Effector memory CD8-positive, alpha-beta T cell (primary cell): ENCODE data around the gene MEIKIN.
"Not testable (repeated sequence)": the region's sequence is repeated elsewhere in the genome, so short reads cannot be mapped to it uniquely, and the experiment has no call there.

Experiments used
- ATAC-seq: fragments of 150-1000 bp; cut with Tn5 transposase; replicated peaks from 2 replicates; pipeline ENCODE4 v1.10.0; 2021; ENCODE audit warnings: mild to moderate bottlenecking, moderate library complexity
- DNase-seq, 3 experiments: peaks; one replicate each; pipeline ENCODE4 v3.0.0; 2021
- H3K27ac Mint-ChIP-seq, 2 donors: one replicate each; pipeline ENCODE4 v1.8.0; 2022; ENCODE audit warnings: mild to moderate bottlenecking in 2 of 2, mixed read lengths in 2 of 2, moderate library complexity in 2 of 2
- H3K27me3 Mint-ChIP-seq, 2 donors: one replicate each; pipeline ENCODE4 v1.8.0; 2022; ENCODE audit warnings: mixed read lengths in 2 of 2
- H3K36me3 Mint-ChIP-seq: one replicate; pipeline ENCODE4 v1.8.0; 2022; ENCODE audit warnings: mild to moderate bottlenecking, moderate library complexity, mixed read lengths; ENCODE audit not compliant: insufficient read depth
- H3K4me1 Mint-ChIP-seq, 2 donors: one replicate each; pipeline ENCODE4 v1.8.0; 2022; ENCODE audit warnings: low read depth in 2 of 2, mixed read lengths in 2 of 2
- H3K4me3 Mint-ChIP-seq, 2 donors: one replicate each; pipeline ENCODE4 v1.8.0; 2022; ENCODE audit warnings: mild to moderate bottlenecking in 2 of 2, mixed read lengths in 2 of 2, moderate library complexity in 2 of 2
- H3K9me3 Mint-ChIP-seq, 2 donors: one replicate each; pipeline ENCODE4 v1.8.0; 2022; ENCODE audit warnings: mixed read lengths in 2 of 2

Gene MEIKIN

DNA sequence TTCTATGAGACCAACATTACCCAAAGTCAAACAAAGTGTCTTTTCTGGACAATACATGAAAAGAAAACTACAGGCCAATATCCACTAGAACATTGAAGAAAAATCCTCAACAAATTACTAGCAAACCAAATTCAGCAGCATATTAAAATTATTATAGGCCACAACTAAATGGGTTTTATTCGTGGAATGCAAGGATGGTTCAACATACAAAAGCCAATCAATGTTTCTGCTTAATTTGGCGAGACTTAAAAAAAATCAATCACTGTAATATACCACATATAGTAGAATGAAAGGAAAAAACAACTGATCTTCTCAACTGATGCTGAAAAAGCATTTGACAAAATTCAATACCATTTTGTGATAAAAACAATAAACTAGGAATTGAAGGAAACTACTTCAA lies 96.8 kb downstream of the MEIKIN start:
- Mint-ChIP-seq H3K4me1 (peaks cover 0 to 5% of the 10 kb centered on the region in 2 donors), H3K9me3 (peaks cover 7 to 26% of the 10 kb centered on the region in 2 donors)

DNA sequence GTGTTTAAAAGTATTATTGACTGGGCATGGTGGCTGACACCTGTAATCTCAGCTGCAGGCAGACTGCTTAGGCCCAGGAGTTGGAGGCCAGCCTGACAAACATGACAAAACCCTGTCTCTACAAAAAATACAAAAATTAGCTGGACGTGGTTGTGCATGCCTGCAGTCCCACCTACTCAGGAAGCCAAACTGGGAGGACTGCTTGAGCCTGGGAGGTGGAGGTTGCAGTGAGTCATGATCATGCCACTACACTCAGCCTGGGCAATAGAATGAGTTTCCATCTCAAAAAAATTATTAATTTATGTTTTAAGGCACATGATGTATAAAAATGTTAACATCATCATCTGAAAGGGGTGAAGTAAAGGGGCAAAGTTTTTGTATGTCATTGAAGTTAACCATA lies 98.9 kb downstream of the MEIKIN start:
- DNase-seq = no peak
- Mint-ChIP-seq H3K27me3 (peaks cover 16% of the 10 kb centered on the region in 2 donors), H3K27ac (no peak overlapping the region), H3K4me3 (no peak overlapping the region), H3K36me3 (peaks cover 4% of the 10 kb centered on the region), H3K9me3 (peaks cover 4 to 31% of the 10 kb centered on the region in 2 donors), H3K4me1 (no peaks in the 10 kb centered on the region)
- no peak for ATAC-seq

More for the DNA sequence above, 96.8 kb downstream of the MEIKIN start:
- ATAC-seq (no peak), DNase-seq (no peak)
- no peak overlapping the region for H3K27ac Mint-ChIP-seq
- H3K36me3 Mint-ChIP-seq = peaks cover 4% of the 10 kb centered on the region
- no peak overlapping the region for H3K4me3 Mint-ChIP-seq
- peaks cover 0 to 6% of the 10 kb centered on the region in 2 donors for H3K27me3 Mint-ChIP-seq

DNA sequence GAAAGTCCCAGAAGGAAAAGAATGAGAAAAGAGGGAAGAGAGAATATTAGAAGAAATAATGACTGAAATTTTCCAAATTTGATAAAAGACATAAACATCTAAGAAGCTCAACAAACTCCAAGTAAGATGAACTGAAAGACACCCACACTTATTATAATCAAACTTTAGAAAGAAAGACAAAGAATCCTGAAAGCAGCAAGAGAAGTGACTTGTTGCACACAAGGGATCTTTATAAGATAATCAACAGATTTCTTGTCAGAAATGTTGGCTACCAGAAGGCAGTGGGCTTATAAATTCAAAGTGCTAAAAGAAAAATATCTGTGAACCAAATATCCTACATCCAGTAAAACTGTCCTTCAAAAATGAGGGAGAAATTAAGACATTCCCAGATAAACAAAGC lies 99.6 kb downstream of the MEIKIN start:
- peaks cover 4% of the 10 kb centered on the region for H3K36me3 Mint-ChIP-seq
- H3K4me3 Mint-ChIP-seq = no peak overlapping the region
- H3K27me3 Mint-ChIP-seq = peaks cover 16% of the 10 kb centered on the region in 2 donors
- peaks cover 4 to 34% of the 10 kb centered on the region in 2 donors for H3K9me3 Mint-ChIP-seq
- DNase-seq = no peak
- no peak for ATAC-seq
- H3K4me1 Mint-ChIP-seq = no peaks in the 10 kb centered on the region
- no peak overlapping the region for H3K27ac Mint-ChIP-seq

DNA sequence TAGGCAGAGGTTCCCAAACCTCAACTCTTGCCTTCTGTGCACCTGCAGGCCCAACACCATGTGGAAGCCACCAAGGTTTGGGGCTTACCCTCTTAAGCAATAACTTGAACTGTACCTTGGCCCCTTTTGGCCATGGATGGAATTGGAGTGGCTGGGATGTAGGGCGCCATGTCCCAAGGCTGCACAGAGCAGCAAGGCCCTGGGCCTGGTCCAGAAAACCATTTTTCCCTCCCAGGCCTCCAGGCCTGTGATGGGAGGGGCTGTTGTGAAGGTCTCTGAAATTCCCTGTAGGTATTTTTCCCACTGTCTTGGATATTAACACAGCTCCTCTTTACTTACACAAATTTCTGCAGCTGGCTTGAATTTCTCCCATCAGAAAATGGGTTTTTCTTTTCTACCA lies 102.5 kb downstream of the MEIKIN start:
- not testable (repeated sequence) for H3K4me3 Mint-ChIP-seq, H3K36me3 Mint-ChIP-seq, H3K27ac Mint-ChIP-seq, DNase-seq, H3K4me1 Mint-ChIP-seq, ATAC-seq
- H3K27me3 Mint-ChIP-seq = peaks cover 10 to 16% of the 10 kb centered on the region in 2 donors
- H3K9me3 Mint-ChIP-seq = peaks cover 5 to 44% of the 10 kb centered on the region in 2 donors

DNA sequence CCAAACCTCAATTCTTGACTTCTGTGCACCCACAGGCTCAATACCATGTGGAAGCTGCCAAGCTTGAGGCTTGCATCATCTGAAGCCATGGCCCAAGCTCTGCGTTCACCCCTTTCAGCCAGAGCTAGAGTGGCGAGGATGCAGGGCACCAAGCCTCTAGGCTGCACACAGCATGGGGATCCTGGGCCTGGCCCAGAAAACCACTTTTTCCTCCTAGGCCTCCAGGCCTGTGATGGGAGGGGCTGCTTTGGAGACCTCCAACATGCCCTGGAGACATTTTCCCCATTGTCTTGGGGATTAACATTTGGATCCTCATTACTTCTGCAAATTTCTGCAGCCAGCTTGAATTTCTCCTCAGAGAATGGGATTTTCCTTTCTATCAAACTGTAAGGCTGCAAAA lies 112.8 kb downstream of the MEIKIN start:
- ATAC-seq, H3K27me3 Mint-ChIP-seq, DNase-seq, H3K4me1 Mint-ChIP-seq, H3K4me3 Mint-ChIP-seq, H3K36me3 Mint-ChIP-seq, H3K9me3 Mint-ChIP-seq, H3K27ac Mint-ChIP-seq: not testable (repeated sequence)

DNA sequence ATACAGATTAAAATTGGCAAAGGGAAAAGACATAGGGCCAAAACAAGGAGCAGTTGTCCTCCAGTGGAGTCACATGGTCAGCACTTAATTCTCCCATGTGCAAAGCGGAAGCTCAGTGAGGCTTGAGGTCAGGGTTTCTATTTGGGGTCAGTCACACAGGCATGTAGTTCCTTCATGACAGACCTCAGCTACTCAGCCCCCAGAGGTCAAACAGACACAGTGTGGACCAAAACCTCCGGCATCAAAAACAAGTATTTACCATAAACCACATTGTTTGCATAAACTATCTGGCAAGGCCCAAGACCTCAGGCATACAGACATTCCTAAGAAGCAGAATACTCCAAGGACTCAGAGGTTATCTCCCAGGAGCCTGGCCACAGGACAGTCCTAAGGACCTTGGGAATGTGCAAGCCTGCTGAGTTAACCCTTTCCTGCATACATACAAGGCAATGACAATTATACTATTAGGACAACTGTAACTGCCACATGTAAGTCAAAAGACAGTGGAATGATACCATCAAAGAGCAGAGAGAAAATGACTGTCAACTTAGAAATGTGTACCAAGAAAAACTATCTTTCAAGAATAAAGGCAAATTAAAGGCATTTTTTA lies 120.0 kb downstream of the MEIKIN start:
- DNase-seq = no peak
- Mint-ChIP-seq H3K27ac (no peak overlapping the region), H3K4me3 (no peak overlapping the region), H3K4me1 (peaks cover 3 to 5% of the 10 kb centered on the region in 2 donors), H3K36me3 (peaks cover 2% of the 10 kb centered on the region), H3K9me3 (no peaks in the 10 kb centered on the region), H3K27me3 (peaks cover 0 to 13% of the 10 kb centered on the region in 2 donors)
- ATAC-seq = no peak

DNA sequence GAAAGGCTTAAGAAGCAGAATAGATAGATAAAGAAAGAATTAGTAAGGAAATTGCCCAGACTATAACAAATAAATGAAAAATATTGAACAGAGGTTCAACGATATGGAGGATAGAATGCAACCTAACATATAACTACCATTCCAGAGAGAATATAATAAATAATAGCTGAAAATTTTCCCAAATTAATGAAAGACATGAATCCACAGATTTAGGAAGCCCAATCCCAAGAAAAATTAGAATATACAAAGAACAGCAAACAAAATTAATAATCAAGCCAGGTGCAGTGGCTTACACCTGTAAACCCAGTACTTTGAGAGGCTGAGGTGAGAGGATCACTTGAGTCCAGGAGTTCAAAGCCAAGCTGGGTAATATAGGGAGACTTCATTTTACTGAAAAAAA lies 120.8 kb downstream of the MEIKIN start:
- Mint-ChIP-seq H3K36me3 (no peaks in the 10 kb centered on the region), H3K4me1 (peaks cover 3 to 5% of the 10 kb centered on the region in 2 donors), H3K27me3 (peaks cover 0 to 13% of the 10 kb centered on the region in 2 donors), H3K4me3 (no peak overlapping the region), H3K9me3 (no peaks in the 10 kb centered on the region), H3K27ac (no peak overlapping the region)
- no peak for ATAC-seq
- no peak for DNase-seq

DNA sequence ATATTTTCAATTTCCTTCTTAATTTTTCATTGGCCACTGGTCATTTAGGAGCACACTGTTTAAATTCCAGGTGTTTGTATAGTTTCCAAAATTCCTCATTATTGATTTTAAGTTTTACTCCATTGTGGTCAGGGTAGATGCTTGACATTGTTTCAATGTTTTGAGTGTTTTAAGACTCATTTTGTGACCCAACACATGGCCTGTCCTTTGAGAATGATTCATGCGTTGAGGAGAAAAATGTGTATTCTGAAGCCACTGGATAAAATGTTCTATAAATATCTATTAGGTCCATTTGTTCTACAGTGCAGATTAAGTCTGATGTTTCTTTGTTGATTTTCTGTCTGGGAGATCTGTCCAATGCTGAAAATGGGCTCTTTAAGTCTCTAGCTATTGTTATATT lies 124.2 kb downstream of the MEIKIN start:
- Mint-ChIP-seq H3K4me1 (peaks cover 2 to 9% of the 10 kb centered on the region in 2 donors), H3K27me3 (peaks cover 0 to 13% of the 10 kb centered on the region in 2 donors), H3K4me3 (no peak overlapping the region), H3K9me3 (no peaks in the 10 kb centered on the region), H3K27ac (no peak overlapping the region), H3K36me3 (no peaks in the 10 kb centered on the region)
- DNase-seq (no peak), ATAC-seq (no peak)

DNA sequence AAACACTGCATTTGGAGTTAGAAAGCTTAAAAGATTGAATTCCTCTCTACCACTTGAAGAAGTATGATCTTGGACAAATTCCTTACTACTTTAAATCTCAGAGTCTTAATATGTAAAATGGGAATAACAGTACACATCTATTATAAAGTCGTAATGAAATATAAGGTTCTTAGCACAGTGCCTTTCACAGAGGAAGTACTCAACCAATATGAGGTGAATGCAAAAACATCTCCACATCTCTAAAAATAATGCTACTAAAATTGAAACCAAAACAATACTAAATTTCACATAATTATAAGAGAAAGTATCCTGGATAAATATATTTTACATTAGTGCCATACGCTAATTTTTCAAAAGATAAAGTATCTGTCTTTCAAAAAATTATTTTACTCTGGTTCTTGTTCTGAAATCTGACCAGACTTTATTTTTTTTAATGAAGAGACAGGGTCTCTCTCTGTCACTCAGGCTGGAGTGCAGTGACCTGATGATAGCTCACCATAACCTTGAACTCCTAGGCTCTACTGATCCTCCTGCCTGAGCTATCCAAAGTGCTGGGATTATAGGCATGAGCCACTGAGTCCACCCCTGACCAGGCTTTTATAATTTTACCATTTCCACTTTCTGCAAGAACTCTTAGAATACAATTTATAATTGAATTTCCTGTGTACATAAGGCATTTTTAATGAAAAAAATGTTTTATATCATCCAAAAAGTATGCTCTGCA lies 127.3 kb downstream of the MEIKIN start:
- Mint-ChIP-seq H3K27me3 (peaks cover 0 to 9% of the 10 kb centered on the region in 2 donors), H3K4me3 (peak overlapping the region in 1 of 2 donors; percentile 7), H3K36me3 (no peaks in the 10 kb centered on the region), H3K9me3 (no peaks in the 10 kb centered on the region), H3K4me1 (peaks cover 2 to 9% of the 10 kb centered on the region in 2 donors), H3K27ac (peak overlapping the region; percentile 29 to 51)
- no peak for ATAC-seq
- DNase-seq = no peak

DNA sequence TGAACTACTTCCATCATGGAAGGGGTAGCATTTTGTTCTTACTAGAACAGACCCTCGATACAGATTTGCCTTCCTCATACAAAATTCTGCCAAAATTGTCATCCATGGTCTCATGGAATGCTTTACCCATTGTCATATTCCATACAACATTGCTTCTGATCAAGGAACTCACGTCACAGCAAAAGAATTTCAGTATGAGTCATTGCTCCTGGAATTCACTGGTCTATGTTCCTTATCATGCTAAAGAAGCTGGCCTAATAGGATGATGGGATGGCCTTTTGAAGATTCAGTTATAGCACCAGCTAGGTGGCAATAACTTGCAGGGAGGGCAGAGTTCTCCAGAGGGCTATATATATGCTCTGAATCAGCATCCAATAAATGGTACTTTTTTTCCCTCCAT lies 130.5 kb downstream of the MEIKIN start:
- H3K9me3 Mint-ChIP-seq = no peaks in the 10 kb centered on the region
- no peaks in the 10 kb centered on the region for H3K36me3 Mint-ChIP-seq
- H3K4me1 Mint-ChIP-seq = peaks cover 2 to 9% of the 10 kb centered on the region in 2 donors
- H3K4me3 Mint-ChIP-seq = no peak overlapping the region
- ATAC-seq (no peak), DNase-seq (no peak)
- no peaks in the 10 kb centered on the region for H3K27me3 Mint-ChIP-seq
- no peak overlapping the region for H3K27ac Mint-ChIP-seq

DNA sequence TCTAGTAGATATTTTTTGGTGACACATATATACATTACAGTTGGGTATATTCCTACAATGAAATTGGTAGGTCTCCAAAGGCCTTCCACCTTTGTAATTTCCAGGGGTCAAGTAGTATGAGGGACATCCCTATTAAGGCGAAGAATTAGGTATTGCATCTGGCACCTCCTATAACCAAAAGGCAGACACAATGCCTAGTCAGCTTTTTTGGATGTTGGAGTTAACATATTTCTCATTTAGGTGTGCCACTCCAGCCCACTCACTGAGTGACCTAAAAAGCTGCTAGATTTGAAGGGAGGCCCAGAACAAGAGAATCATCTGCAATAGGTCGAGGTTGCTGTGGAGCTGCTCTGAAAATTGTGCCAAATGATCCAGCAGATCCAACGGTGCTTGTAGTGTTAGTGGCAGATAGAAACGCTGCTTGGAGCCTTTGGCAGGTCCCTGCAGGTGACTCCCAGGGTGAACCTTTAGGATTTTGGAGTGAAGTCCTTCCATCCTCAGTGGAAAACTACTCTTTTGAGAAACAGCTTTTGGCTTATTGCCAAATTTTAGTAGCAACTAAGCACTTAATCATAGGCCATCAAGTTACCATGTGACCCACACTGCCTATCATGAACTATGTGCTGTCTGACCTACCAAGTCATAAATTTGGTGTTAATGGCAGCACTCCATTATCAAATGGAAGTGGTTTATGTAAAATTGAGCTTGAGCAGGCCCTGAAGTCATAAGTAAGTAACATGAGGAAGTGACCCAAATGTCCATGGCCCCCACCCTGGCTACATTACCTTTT lies 132.9 kb downstream of the MEIKIN start:
- no peak for ATAC-seq
- H3K27ac Mint-ChIP-seq = no peak overlapping the region
- peaks cover 0 to under 1% of the 10 kb centered on the region in 2 donors for H3K4me1 Mint-ChIP-seq
- no peaks in the 10 kb centered on the region for H3K27me3 Mint-ChIP-seq
- H3K36me3 Mint-ChIP-seq = no peaks in the 10 kb centered on the region
- no peak for DNase-seq
- H3K9me3 Mint-ChIP-seq = no peaks in the 10 kb centered on the region
- no peak overlapping the region for H3K4me3 Mint-ChIP-seq

DNA sequence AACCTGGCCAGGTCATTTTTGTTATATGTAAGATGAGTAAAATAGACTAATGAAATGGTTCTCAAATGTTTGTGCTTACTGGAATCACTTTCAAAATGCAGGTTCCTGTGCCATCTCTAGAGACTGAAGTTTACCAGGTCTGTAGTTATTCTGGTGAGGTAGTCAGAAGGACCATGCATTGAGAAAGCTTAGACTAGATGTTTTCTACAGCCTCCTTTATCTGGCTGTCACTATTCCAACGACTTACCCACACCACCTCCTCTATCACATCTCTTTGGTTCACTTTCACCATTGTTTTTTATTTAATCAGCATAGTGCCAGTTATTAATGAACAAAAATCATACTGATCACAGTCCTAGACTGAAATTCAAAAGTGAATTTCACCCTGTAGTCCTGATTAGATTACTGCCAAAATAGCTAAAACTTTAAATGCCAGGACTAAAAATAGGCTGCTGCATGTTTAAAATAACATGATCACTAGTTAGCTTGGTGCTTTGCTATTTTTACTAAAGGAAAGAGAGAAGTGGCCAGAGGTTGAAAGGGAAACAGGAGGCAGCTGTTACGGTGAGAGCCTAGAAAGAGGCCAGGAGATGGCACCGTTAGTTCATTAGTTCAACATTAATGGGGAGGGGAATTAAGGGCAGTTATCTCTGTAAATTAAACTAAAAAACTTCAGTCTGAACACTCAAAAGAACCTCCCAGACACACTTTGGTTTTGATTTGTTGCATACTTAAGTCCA lies 134.8 kb downstream of the MEIKIN start:
- H3K4me1 Mint-ChIP-seq = no peaks in the 10 kb centered on the region
- DNase-seq (no peak), ATAC-seq (no peak)
- no peak overlapping the region for H3K27ac Mint-ChIP-seq
- H3K9me3 Mint-ChIP-seq = no peaks in the 10 kb centered on the region
- no peaks in the 10 kb centered on the region for H3K27me3 Mint-ChIP-seq
- no peaks in the 10 kb centered on the region for H3K36me3 Mint-ChIP-seq
- H3K4me3 Mint-ChIP-seq = no peak overlapping the region
